ENCODE results near the gene MGST1.

Gene MGST1

DNA sequence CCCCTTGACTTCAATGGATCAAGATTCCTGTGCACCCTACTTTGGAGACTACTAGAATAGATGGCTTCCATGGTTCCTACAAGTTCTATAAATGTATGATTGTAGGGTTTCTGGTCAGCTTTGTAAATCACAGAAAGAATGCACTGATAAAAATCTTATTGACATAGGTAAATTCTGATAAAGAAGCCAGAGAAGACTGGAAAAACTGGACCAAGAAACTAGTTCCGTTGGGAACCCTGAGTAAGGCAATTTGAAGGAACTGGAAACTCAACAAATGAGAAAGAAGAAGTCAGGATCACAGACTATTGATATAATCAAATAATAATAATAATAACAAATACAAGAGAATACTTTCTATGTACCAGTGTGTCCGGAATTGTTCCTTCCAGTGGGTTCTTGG, 15.4 kb upstream of the MGST1 start:
- no peaks in the 10 kb centered on the region for H3K36me3 ChIP-seq (ENCODE audit: insufficient read depth, low read length)
- no peak overlapping the region for H3K9ac ChIP-seq (ENCODE audit: low read depth, low read length, poor library complexity, severe bottlenecking)
- no peaks in the 10 kb centered on the region for H3K79me2 ChIP-seq (ENCODE audit: insufficient read depth, low read length)
- no peaks in the 10 kb centered on the region for H3K27me3 ChIP-seq (ENCODE audit: insufficient read depth, low read length, poor library complexity, severe bottlenecking)
- H3K9me3 ChIP-seq (ENCODE audit: insufficient read depth, low read depth, low read length), result no peaks in the 10 kb centered on the region
- no peaks in the 10 kb centered on the region for H3F3A ChIP-seq (ENCODE audit: low read depth)
- no peaks in the 10 kb centered on the region for H4K20me1 ChIP-seq (ENCODE audit: insufficient read depth, low read length, poor library complexity, severe bottlenecking)
- no peak overlapping the region for H3K4me3 ChIP-seq (ENCODE audit: low read length, poor library complexity, severe bottlenecking)
- no peaks in the 10 kb centered on the region for H3K9me2 ChIP-seq (replicated peaks; ENCODE audit: low read depth, low read length)
- no peak overlapping the region for H3K4me2 ChIP-seq (ENCODE audit: low read depth, low read length, poor library complexity, severe bottlenecking)
- no peak overlapping the region for H2AFZ ChIP-seq (ENCODE audit: low read length)
- TF ChIP-seq, protein P1, sequence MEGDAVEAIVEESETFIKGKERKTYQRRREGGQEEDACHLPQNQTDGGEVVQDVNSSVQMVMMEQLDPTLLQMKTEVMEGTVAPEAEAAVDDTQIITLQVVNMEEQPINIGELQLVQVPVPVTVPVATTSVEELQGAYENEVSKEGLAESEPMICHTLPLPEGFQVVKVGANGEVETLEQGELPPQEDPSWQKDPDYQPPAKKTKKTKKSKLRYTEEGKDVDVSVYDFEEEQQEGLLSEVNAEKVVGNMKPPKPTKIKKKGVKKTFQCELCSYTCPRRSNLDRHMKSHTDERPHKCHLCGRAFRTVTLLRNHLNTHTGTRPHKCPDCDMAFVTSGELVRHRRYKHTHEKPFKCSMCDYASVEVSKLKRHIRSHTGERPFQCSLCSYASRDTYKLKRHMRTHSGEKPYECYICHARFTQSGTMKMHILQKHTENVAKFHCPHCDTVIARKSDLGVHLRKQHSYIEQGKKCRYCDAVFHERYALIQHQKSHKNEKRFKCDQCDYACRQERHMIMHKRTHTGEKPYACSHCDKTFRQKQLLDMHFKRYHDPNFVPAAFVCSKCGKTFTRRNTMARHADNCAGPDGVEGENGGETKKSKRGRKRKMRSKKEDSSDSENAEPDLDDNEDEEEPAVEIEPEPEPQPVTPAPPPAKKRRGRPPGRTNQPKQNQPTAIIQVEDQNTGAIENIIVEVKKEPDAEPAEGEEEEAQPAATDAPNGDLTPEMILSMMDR (conservative IDR thresholded peaks at IDR 0.05; ENCODE audit: low read length), result no peak
- TF ChIP-seq EZH2phosphoT487 (IDR thresholded peaks at IDR 0.05; ENCODE audit: borderline replicate concordance), result no peak
- no peaks in the 10 kb centered on the region for H3K4me1 ChIP-seq (ENCODE audit: insufficient read depth, low read length, poor library complexity, severe bottlenecking)

DNA sequence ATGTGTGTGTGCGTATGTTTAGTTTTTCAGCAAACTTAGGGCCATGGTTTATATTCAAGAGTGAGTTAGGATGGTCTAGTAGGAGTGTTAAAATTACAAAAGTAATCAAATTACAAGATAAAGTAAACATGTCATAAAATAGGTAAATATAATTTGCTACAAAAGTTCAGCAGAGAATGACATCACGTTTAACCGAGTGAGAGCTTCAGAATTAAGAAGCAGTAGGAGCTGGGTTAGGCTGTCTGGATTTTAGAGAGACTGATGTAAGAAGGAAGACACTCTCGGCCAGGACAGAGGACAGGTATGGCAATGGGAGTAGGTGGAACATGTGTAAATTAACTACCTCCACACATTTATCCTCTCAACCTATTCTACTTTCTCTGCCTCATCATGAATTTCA, 11.6 kb upstream of the MGST1 start:
- H2AFZ ChIP-seq (ENCODE audit: low read length), result no peak overlapping the region
- no peak for TF ChIP-seq EZH2phosphoT487 (IDR thresholded peaks at IDR 0.05; ENCODE audit: borderline replicate concordance)
- TF ChIP-seq, protein P1 (conservative IDR thresholded peaks at IDR 0.05; ENCODE audit: low read length), result no peak
- H3K4me1 ChIP-seq (ENCODE audit: insufficient read depth, low read length, poor library complexity, severe bottlenecking), result no peaks in the 10 kb centered on the region

DNA sequence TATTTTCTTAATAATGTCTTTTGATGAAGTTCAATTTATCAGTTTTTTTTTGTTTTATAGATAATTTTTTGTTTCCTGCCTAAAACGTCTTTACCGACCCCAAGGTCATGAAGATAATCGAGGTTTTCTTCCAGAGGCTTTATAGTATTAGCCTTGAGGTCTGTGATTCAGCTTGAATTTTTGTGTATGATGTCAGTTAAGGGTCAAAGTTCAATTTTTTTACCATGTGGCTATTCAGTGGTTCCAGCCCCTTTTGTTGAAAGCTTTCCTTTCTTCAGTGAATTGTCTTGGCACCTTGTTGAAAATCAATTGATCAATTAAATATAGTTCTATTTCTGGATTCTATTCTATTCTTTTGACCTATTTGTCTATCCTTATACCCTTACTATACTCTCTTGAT, 3.2 kb upstream of the MGST1 start:
- Histone ChIP-seq H2AFZ (ENCODE audit: low read length) (no peak overlapping the region), H3K4me2 (ENCODE audit: low read depth, low read length, poor library complexity, severe bottlenecking) (no peak overlapping the region)

More for the DNA sequence above, 11.6 kb upstream of the MGST1 start:
- H3K79me2 ChIP-seq (ENCODE audit: insufficient read depth, low read length), result no peaks in the 10 kb centered on the region
- no peaks in the 10 kb centered on the region for H3K9me2 ChIP-seq (replicated peaks; ENCODE audit: low read depth, low read length)
- no peaks in the 10 kb centered on the region for H3K27me3 ChIP-seq (ENCODE audit: insufficient read depth, low read length, poor library complexity, severe bottlenecking)
- no peak overlapping the region for H3K4me2 ChIP-seq (ENCODE audit: low read depth, low read length, poor library complexity, severe bottlenecking)
- H3K4me3 ChIP-seq (ENCODE audit: low read length, poor library complexity, severe bottlenecking), result no peak overlapping the region
- H3F3A ChIP-seq (ENCODE audit: low read depth), result no peaks in the 10 kb centered on the region
- no peaks in the 10 kb centered on the region for H4K20me1 ChIP-seq (ENCODE audit: insufficient read depth, low read length, poor library complexity, severe bottlenecking)
- no peaks in the 10 kb centered on the region for H3K9me3 ChIP-seq (ENCODE audit: insufficient read depth, low read depth, low read length)
- H3K9ac ChIP-seq (ENCODE audit: low read depth, low read length, poor library complexity, severe bottlenecking), result no peak overlapping the region
- no peaks in the 10 kb centered on the region for H3K36me3 ChIP-seq (ENCODE audit: insufficient read depth, low read length)

More for the DNA sequence above, 3.2 kb upstream of the MGST1 start:
- no peaks in the 10 kb centered on the region for H3K9me3 ChIP-seq (ENCODE audit: insufficient read depth, low read depth, low read length)
- H3K9me2 ChIP-seq (replicated peaks; ENCODE audit: low read depth, low read length), result no peaks in the 10 kb centered on the region
- H3K4me3 ChIP-seq (ENCODE audit: low read length, poor library complexity, severe bottlenecking), result no peak overlapping the region
- no peaks in the 10 kb centered on the region for H3F3A ChIP-seq (ENCODE audit: low read depth)
- TF ChIP-seq EZH2phosphoT487 (IDR thresholded peaks at IDR 0.05; ENCODE audit: borderline replicate concordance), result no peak
- TF ChIP-seq, protein P1 (conservative IDR thresholded peaks at IDR 0.05; ENCODE audit: low read length), result no peak
- no peaks in the 10 kb centered on the region for H3K27me3 ChIP-seq (ENCODE audit: insufficient read depth, low read length, poor library complexity, severe bottlenecking)
- H3K79me2 ChIP-seq (ENCODE audit: insufficient read depth, low read length), result no peaks in the 10 kb centered on the region
- no peaks in the 10 kb centered on the region for H4K20me1 ChIP-seq (ENCODE audit: insufficient read depth, low read length, poor library complexity, severe bottlenecking)
- no peaks in the 10 kb centered on the region for H3K4me1 ChIP-seq (ENCODE audit: insufficient read depth, low read length, poor library complexity, severe bottlenecking)
- H3K36me3 ChIP-seq (ENCODE audit: insufficient read depth, low read length), result no peaks in the 10 kb centered on the region
- no peak overlapping the region for H3K9ac ChIP-seq (ENCODE audit: low read depth, low read length, poor library complexity, severe bottlenecking)
